Measurements from ENCODE around the gene SNRPD1. TPM values are rescaled to one million over a fixed set of nuclear protein-coding genes. Genes with fewer than 3 reads are reported as not detected.
"Not testable (repeated sequence)": the region's sequence is repeated elsewhere in the genome, so short reads cannot be mapped to it uniquely, and the experiment has no call there.

SNRPD1 gene
- total RNA-seq, 1 donor from 2014 or later = 24.9 TPM

DNA sequence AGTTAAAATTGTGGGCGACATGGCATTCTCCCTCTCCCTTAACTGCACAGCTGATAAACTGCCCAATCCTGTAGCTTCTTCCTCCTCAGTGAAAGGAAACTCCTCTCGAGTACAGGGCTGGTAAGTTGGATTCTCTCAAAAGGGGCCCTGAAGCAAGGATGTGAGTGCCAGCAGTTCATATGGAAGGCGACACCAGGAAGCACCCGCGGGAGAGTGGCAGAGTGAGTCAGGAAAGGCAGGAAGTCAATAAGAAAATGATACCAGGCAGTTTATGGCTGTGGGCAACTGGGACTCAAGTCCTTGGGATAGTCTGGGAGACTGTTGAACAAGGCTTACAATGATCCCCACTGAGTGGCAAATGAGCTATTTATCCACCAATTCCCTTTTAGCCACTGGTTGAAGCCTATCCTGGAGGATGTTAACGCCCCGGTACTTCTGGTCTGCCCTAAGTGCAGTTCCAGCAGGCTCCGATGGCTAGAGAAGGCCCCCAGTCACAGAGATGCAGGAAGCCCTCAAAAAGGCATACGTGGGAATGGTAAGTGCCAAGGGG lies 57.7 kb downstream of the SNRPD1 start:
- TF ChIP-seq, protein P1, sequence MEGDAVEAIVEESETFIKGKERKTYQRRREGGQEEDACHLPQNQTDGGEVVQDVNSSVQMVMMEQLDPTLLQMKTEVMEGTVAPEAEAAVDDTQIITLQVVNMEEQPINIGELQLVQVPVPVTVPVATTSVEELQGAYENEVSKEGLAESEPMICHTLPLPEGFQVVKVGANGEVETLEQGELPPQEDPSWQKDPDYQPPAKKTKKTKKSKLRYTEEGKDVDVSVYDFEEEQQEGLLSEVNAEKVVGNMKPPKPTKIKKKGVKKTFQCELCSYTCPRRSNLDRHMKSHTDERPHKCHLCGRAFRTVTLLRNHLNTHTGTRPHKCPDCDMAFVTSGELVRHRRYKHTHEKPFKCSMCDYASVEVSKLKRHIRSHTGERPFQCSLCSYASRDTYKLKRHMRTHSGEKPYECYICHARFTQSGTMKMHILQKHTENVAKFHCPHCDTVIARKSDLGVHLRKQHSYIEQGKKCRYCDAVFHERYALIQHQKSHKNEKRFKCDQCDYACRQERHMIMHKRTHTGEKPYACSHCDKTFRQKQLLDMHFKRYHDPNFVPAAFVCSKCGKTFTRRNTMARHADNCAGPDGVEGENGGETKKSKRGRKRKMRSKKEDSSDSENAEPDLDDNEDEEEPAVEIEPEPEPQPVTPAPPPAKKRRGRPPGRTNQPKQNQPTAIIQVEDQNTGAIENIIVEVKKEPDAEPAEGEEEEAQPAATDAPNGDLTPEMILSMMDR (IDR thresholded peaks at IDR 0.05; ENCODE audit: insufficient read depth, low read length, poor library complexity, severe bottlenecking) = no peak
- no peaks in the 10 kb centered on the region for H3K27me3 ChIP-seq (ENCODE audit: control insufficient read depth, insufficient read depth, low read length)
- no peak for DNase-seq (ENCODE audit: low read depth)
- H3K4me3 ChIP-seq (ENCODE audit: low read depth, low read length) = no peak overlapping the region
- H3K36me3 ChIP-seq (ENCODE audit: control insufficient read depth, insufficient read depth, low read length) = no peaks in the 10 kb centered on the region

DNA sequence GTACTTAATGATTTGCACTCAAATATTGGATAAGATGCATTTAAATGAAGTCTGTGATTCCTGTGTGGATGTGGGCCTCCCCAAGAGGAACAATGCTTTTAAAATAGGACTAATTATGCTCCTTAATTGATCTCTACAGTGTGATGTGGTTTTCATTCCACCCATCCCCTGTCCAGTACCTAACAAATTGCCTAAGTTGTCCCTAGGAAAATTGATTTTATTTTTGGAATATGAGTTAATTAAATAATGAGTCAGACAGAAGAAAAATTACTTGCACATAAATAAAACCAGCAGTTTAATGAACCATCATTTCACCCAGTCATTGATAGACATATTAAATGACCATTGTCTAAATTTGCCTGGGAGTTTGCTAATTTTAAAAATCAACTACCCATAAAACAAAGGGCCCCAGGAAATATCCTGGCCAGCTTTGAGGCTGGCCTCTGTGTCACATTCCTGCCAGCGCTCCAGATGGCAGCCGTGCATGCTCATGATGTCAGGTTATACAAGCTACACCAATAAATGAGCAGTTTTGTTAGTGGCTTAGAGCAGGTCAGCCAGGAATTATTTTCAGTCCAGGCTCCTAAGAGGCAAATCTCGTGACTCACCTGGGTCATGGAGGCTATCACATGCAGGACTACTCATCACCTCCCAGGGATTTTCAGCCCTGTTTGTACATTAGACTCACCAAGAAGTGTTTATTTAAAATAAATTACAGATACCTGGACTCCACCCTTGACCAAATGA lies 60.6 kb downstream of the SNRPD1 start:
- Histone ChIP-seq H3K4me3 (ENCODE audit: low read depth, low read length) (no peak overlapping the region), H3K27me3 (ENCODE audit: control insufficient read depth, insufficient read depth, low read length) (no peaks in the 10 kb centered on the region), H3K36me3 (ENCODE audit: control insufficient read depth, insufficient read depth, low read length) (no peaks in the 10 kb centered on the region)
- TF ChIP-seq, protein P1 (IDR thresholded peaks at IDR 0.05; ENCODE audit: insufficient read depth, low read length, poor library complexity, severe bottlenecking) = no peak
- DNase-seq (ENCODE audit: low read depth) = peak; percentile 82

DNA sequence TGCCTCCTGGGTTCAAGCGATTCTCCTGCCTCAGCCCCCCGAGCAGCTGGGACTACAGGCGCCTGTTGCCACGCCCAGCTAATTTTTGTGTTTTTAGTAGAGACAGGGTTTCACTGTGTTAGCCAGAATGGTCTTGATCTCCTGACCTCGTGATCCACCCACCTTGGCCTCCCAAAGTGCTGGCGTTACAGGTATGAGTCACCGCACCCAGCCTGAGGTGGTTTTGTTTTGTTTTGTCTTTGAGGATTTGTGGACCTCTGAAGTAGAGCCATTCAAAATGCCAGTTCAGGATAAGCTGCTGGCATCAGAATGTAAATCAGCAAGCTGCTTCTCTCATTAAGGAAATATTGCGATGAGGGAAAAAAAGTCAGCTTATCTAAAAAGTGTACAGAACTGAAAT lies 63.2 kb downstream of the SNRPD1 start:
- H3K36me3 ChIP-seq (ENCODE audit: control insufficient read depth, insufficient read depth, low read length); H3K27me3 ChIP-seq (ENCODE audit: control insufficient read depth, insufficient read depth, low read length); H3K4me3 ChIP-seq (ENCODE audit: low read depth, low read length): not testable (repeated sequence)
- peak; percentile 37 for DNase-seq (ENCODE audit: low read depth)

DNA sequence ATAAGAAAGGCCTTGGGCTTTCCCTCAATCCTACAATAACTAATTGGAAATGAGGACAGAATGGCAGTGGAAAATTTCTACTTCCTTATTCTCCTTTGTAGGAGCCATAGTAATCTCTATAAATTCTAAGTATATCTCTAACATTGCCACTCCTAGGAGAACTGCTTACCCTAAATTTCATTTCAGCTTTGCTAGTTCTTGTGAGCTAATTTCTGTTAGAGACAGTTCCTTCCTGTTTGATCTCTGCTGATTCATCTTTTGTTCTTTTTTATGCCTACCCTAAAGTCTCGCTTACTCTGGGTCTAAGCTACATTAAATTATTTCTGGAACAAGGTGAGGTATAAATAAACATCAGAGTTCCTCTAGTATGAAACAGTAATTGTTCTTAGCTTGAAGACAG lies 66.7 kb downstream of the SNRPD1 start:
- TF ChIP-seq, protein P1 (IDR thresholded peaks at IDR 0.05; ENCODE audit: insufficient read depth, low read length, poor library complexity, severe bottlenecking) = no peak
- no peak overlapping the region for H3K4me3 ChIP-seq (ENCODE audit: low read depth, low read length)
- H3K36me3 ChIP-seq (ENCODE audit: control insufficient read depth, insufficient read depth, low read length) = no peaks in the 10 kb centered on the region
- no peak for DNase-seq (ENCODE audit: low read depth)
- H3K27me3 ChIP-seq (ENCODE audit: control insufficient read depth, insufficient read depth, low read length) = no peaks in the 10 kb centered on the region

DNA sequence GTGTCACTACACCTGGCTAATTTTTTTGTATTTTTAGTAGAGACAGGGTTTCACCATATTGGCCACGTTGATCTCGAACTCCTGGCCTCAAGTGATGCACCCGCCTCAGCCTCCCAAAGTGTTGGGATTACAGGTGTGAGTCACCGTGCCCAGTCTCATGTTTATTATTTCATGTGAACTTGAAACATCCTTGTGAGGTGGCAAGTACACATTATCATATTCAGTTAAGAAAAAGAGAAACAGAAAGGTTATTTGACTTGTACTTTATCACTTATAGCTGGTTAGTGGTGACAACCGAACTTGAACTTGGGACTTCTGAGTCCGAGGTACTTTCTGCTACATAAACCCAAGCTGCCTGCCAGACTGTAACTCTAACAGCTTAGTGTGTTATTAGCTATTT lies 68.0 kb downstream of the SNRPD1 start:
- H3K27me3 ChIP-seq (ENCODE audit: control insufficient read depth, insufficient read depth, low read length) = no peaks in the 10 kb centered on the region
- no peak overlapping the region for H3K4me3 ChIP-seq (ENCODE audit: low read depth, low read length)
- H3K36me3 ChIP-seq (ENCODE audit: control insufficient read depth, insufficient read depth, low read length) = no peaks in the 10 kb centered on the region
- TF ChIP-seq, protein P1 (IDR thresholded peaks at IDR 0.05; ENCODE audit: insufficient read depth, low read length, poor library complexity, severe bottlenecking) = no peak
- DNase-seq (ENCODE audit: low read depth) = no peak

DNA sequence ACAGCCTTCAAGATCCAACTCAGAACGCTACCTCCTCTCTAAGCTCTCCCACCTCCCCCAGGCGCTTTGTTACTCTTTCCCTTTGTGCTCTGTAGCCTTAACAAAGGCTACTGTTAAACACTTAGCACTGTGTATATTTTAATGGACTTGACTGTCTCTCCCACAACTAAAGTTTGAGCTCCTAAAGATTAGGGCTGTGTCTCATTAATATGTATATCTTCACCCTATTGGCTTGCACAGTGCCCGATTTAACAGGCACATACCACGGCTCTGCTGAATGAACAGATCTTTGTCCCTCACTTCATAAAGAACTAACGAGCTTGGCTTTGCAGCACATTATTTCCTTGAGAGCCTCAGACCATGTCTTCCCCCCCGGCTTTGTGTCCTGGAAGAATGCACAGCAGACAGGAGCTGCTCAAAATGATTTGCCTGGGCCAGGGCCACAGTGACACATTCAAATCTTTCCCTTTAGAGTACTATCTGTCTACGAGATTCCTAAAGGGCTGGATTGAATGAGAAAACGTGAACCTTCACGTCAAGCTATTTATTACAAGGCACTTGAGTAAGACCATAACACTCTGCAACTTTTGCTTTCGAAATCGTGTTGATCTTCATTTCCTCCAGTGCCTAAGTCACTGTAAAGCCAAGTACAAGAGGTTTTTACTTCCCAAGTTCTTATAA lies 70.4 kb downstream of the SNRPD1 start:
- H3K4me3 ChIP-seq (ENCODE audit: low read depth, low read length) = peak overlapping the region; percentile 18
- TF ChIP-seq, protein P1 (IDR thresholded peaks at IDR 0.05; ENCODE audit: insufficient read depth, low read length, poor library complexity, severe bottlenecking) = no peak
- peak; percentile 70 for DNase-seq (ENCODE audit: low read depth)
- no peaks in the 10 kb centered on the region for H3K36me3 ChIP-seq (ENCODE audit: control insufficient read depth, insufficient read depth, low read length)
- H3K27me3 ChIP-seq (ENCODE audit: control insufficient read depth, insufficient read depth, low read length) = no peaks in the 10 kb centered on the region
